T1000 (cell line): ENCODE data around the gene SATB2.

Experiments
- DNase-seq: peaks from one replicate; lab custom pipeline; 2025; ENCODE audit warnings: mixed read lengths; lab: John Stamatoyannopoulos, UW

SATB2 gene

GRCh38 chr2:199405241-199405640 lies 52.5 kb downstream of the SATB2 start:
- no peak for DNase-seq

- DNase-seq, result no peak
Observed at GRCh38 chr2:199404841-199405240, 52.9 kb downstream of the SATB2 start.

- DNase-seq, result no peak
Observed at GRCh38 chr2:199395311-199395710, 62.4 kb downstream of the SATB2 start.

GRCh38 chr2:199392363-199392762 lies 65.4 kb downstream of the SATB2 start:
- no peak for DNase-seq

- no peak for DNase-seq
Observed at GRCh38 chr2:199388728-199389268, 68.9 kb downstream of the SATB2 start.

- DNase-seq, result no peak
Observed at GRCh38 chr2:199384043-199384442, 73.7 kb downstream of the SATB2 start.

- no peak for DNase-seq
Observed at GRCh38 chr2:199383021-199383420, 74.7 kb downstream of the SATB2 start.

- no peak for DNase-seq
Observed at GRCh38 chr2:199382091-199382490, 75.6 kb downstream of the SATB2 start.

GRCh38 chr2:199381531-199381930 lies 76.2 kb downstream of the SATB2 start:
- no peak for DNase-seq

- peak; percentile 2 for DNase-seq
Observed at GRCh38 chr2:199378948-199379650, 78.6 kb downstream of the SATB2 start.

- no peak for DNase-seq
Observed at GRCh38 chr2:199370150-199370780, 87.5 kb downstream of the SATB2 start.

GRCh38 chr2:199366406-199366805 lies 91.3 kb downstream of the SATB2 start:
- DNase-seq, result no peak

GRCh38 chr2:199364153-199364552 lies 93.6 kb downstream of the SATB2 start:
- DNase-seq, result no peak

GRCh38 chr2:199356412-199356811 lies 101.3 kb downstream of the SATB2 start:
- DNase-seq, result no peak

GRCh38 chr2:199348871-199349270 lies 108.9 kb downstream of the SATB2 start:
- DNase-seq, result no peak

- DNase-seq, result no peak
Observed at GRCh38 chr2:199344012-199344411, 113.7 kb downstream of the SATB2 start.

- no peak for DNase-seq
Observed at GRCh38 chr2:199342334-199342733, 115.4 kb downstream of the SATB2 start.

GRCh38 chr2:199341123-199341522 lies 116.6 kb downstream of the SATB2 start:
- DNase-seq, result no peak

GRCh38 chr2:199339891-199340605 lies 117.7 kb downstream of the SATB2 start:
- no peak for DNase-seq

- DNase-seq, result no peak
Observed at GRCh38 chr2:199336546-199336945, 121.2 kb downstream of the SATB2 start.

GRCh38 chr2:199335502-199335901 lies 122.2 kb downstream of the SATB2 start:
- no peak for DNase-seq

- no peak for DNase-seq
Observed at GRCh38 chr2:199329466-199329865, 128.3 kb downstream of the SATB2 start.

GRCh38 chr2:199329031-199329430 lies 128.7 kb downstream of the SATB2 start:
- DNase-seq, result no peak
